Activated CD8-positive, alpha-beta memory T cell treated with anti-CD3 and anti-CD28 coated beads, Interleukin-2, amount 50 U/mL, for 24 hours (primary cell): Measurements from ENCODE around the gene THBS2.
"Not testable (repeated sequence)": the region's sequence is repeated elsewhere in the genome, so short reads cannot be mapped to it uniquely, and the experiment has no call there.

Experiments used
- DNase-seq: peaks from one replicate; pipeline ENCODE4 v3.0.0-alpha.2; 2020; ENCODE audit errors: extremely low read depth

Gene THBS2

GRCh38 chr6:169230946-169231789, 22.5 kb downstream of the THBS2 start:
- no peak for DNase-seq

- no peak for DNase-seq
Measured at GRCh38 chr6:169230322-169230665, 23.4 kb downstream of the THBS2 start.

DNA sequence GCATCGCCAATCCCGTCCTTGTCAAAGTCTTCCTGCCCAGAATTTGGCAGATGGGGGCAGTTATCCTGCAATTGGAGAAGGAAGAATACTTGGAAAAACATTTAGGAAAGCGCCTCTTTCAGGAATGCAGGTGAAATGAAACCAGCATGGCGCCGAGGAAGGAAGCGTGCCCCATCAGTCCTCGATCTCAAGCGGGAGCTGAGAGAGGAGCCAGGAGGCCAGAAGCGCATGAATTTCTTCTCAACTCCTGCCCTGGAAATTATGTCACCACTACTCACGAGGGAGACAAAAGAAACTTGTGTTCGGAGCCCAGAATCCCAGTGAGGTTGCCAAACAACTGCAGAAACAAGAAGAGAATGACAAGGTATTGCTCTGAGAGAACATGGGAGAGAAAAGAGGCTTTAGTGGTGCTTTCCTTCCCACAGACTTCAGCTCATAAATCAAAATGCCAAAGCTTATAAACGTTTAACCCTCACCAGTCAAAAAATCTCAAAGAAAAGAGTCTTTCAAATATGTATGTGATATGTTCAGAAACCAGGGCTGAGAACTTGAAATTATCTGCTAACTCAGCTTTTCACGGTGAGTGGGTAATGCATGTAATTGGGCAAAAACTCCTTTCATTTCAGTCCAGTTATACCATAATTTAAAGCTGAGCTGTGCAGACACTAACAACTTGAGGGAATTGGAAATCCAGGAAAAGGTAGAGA, 23.9 kb downstream of the THBS2 start:
- no peak for DNase-seq

GRCh38 chr6:169227116-169227515, 26.5 kb downstream of the THBS2 start:
- no peak for DNase-seq

GRCh38 chr6:169225887-169226286, 27.8 kb downstream of the THBS2 start:
- DNase-seq = no peak

DNA sequence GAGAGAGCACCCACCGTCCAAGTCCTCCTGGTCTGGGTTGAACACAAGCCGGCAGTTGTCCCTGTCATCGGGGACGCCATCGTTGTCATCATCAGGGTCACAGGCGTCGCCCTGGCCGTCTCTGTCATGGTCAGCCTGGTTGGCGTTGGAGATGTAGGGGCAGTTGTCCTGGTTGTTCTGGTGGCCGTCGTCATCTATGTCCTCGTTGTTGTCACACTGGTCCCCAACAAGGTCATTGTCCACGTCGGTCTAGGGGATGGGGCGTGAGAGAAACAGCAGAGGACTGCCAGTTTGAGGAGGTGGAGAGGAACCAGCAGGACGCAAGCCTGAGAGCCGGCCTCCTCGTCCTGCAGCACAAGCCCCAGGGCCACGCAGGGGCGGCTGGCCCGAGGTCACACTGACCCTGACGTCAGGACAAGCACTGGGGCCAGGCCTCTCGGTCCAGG, 28.5 kb downstream of the THBS2 start:
- no peak for DNase-seq

DNA sequence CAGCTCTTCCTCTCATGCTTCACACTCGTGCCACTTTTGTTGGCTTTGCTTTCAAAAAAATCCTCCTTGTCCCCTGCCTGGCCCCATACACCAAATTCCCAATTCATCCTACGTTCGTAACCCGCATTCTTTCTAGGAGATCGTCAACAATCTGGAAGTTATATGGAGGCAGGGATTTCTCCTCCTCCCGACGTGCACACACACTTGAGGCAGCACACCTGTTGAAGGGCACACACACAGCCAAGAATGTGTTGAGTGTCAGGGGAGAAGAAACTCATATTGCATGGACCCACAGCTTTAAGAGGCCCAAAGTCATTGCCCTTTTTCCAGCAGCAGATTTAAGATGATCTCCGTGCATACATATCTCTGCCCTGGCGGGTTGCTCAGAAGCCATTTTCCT, 28.9 kb downstream of the THBS2 start:
- no peak for DNase-seq

- no peak for DNase-seq
Measured at GRCh38 chr6:169224185-169224695, 29.4 kb downstream of the THBS2 start.

- no peak for DNase-seq
Measured at GRCh38 chr6:169223006-169223405, 30.6 kb downstream of the THBS2 start.

- DNase-seq = no peak
Measured at GRCh38 chr6:169222126-169222525, 31.5 kb downstream of the THBS2 start.

DNA sequence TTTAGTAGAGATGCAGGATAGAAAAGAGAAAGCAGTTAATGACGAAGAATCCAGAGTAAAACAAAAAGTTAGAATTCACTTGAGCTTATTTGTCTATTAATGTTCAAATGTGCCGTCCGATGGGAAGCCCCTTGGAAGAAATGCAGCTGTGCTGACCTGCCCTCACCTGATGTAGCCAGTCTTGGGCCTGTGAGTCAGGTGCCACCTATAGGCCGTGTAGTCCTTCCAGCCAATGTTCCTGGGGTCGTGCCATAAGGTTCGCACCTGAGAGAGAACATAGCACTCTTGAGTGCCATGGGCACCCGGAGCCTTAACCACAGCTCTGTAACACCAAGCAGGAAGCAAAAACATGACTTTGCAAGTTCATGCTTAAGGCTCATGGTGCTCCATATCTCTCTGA, 32.4 kb downstream of the THBS2 start:
- no peak for DNase-seq

- no peak for DNase-seq
Measured at GRCh38 chr6:169220068-169220964, 33.3 kb downstream of the THBS2 start.

GRCh38 chr6:169217972-169218371, 35.7 kb downstream of the THBS2 start:
- DNase-seq = no peak

- DNase-seq = no peak
Measured at GRCh38 chr6:169216830-169217229, 36.8 kb downstream of the THBS2 start.

DNA sequence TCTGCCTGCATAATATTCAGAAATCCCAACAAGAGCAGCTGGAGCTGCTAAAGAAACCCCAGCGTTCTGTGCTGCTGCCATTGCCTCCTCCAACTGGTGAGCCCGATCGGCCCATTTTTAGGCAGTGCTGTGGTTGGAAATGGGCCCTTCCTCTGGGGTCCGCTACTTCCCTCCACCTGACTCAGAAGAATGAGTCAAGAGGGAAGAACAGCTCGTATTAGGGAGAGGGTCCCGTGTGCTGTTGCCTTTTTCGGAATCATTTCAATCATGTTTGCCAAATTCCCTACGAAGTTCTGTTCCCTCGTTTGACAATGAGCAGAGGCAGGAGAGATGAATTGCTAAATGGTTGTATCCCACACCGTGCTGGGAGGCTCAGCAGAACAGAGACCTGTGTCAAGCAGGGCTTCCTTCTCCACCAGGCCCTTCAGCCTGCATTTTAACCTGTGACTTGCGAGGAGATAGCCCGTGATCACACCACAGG, 38.4 kb downstream of the THBS2 start:
- DNase-seq = no peak

- DNase-seq = not testable (repeated sequence)
Measured at GRCh38 chr6:169214789-169215188, 38.9 kb downstream of the THBS2 start.

- no peak for DNase-seq
Measured at GRCh38 chr6:169213814-169214520, 39.7 kb downstream of the THBS2 start.

- peak; percentile 72 for DNase-seq
Measured at GRCh38 chr6:169212897-169213813, 40.5 kb downstream of the THBS2 start.

GRCh38 chr6:169212436-169212835, 41.2 kb downstream of the THBS2 start:
- DNase-seq = no peak

- DNase-seq = no peak
Measured at GRCh38 chr6:169211881-169212280, 41.8 kb downstream of the THBS2 start.
